K562 (cell line): ENCODE data around the gene TBC1D2. TPM values are rescaled to one million over a fixed set of nuclear protein-coding genes. Genes with fewer than 3 reads are reported as not detected.

Experiments used
- ARID2 ChIP-seq: fragments of 450-650 bp; IDR thresholded peaks from 2 replicates; pipeline ENCODE4 v1.6.1; 2017; ENCODE audit warnings: antibody characterized with exemption, mild to moderate bottlenecking
- ARID4B ChIP-seq: sonication (generic); formaldehyde crosslinking; IDR thresholded peaks from 2 replicates; pipeline ENCODE4 v1.8.0; 2022; ENCODE audit warnings: mild to moderate bottlenecking, missing genetic modification reagents
- CBFA2T3 ChIP-seq: fragments of 450-650 bp; IDR thresholded peaks from 2 replicates; pipeline ENCODE4 v1.6.1; 2017
- GTF2B ChIP-seq: IDR thresholded peaks from 2 replicates; pipeline ENCODE4 v1.6.1; 2011; ENCODE audit not compliant: insufficient read length; ENCODE audit errors: extremely low read depth
- GTF2E2 ChIP-seq: fragments of 200-800 bp; sonication (Bioruptor generic); IDR thresholded peaks from 2 replicates; pipeline ENCODE4 v1.6.1; 2016; ENCODE audit warnings: missing genetic modification characterization, missing compliant biosample characterization
- HIVEP1 ChIP-seq: fragments of 250-450 bp; sonication (Bioruptor Pico); IDR thresholded peaks from 2 replicates; pipeline ENCODE4 v1.4.0; 2020; ENCODE audit warnings: mild to moderate bottlenecking
- KDM5B ChIP-seq: fragments of 200-600 bp; sonication (generic); IDR thresholded peaks from 2 replicates; pipeline ENCODE4 v1.6.1; 2012; ENCODE audit warnings: low read depth, mild to moderate bottlenecking, moderate library complexity, low read length, control low read depth, inconsistent platforms; ENCODE audit not compliant: insufficient replicate concordance
- MCM2 ChIP-seq: fragments of 450-650 bp; IDR thresholded peaks from 2 replicates; pipeline ENCODE4 v1.6.1; 2017; ENCODE audit warnings: low read depth, mild to moderate bottlenecking
- MYNN ChIP-seq, 2 experiments: sonication (generic); formaldehyde crosslinking in 1 of 2; IDR thresholded peaks; 2 replicates each; pipeline versions ENCODE4 v1.5.0 to v1.6.1; 2016 to 2020; ENCODE audit warnings: antibody characterized with exemption in 1 of 2, missing genetic modification reagents in 1 of 2
- SAFB ChIP-seq: fragments of 200-400 bp; formaldehyde crosslinking; IDR thresholded peaks from 2 replicates; pipeline ENCODE4 v1.6.1; 2017; ENCODE audit warnings: low read depth, low read length, borderline replicate concordance
- SAP30 ChIP-seq: fragments of 200-600 bp; sonication (generic); IDR thresholded peaks from 2 replicates; pipeline ENCODE4 v1.6.1; 2012; ENCODE audit warnings: borderline replicate concordance, low read depth, mild to moderate bottlenecking, moderate library complexity, low read length, control low read depth, inconsistent platforms; ENCODE audit not compliant: insufficient read depth, poor library complexity, severe bottlenecking
- SNRNP70 ChIP-seq: fragments of 200-400 bp; formaldehyde crosslinking; optimal IDR thresholded peaks from 2 replicates; pipeline ENCODE3; 2017; ENCODE audit warnings: low read depth, low read length
- SRSF9 ChIP-seq: fragments of 200-400 bp; formaldehyde crosslinking; IDR thresholded peaks from 2 replicates; pipeline ENCODE4 v1.6.1; 2017; ENCODE audit warnings: low read depth, low read length, borderline replicate concordance
- STAT5B ChIP-seq: fragments of 250-450 bp; sonication (Bioruptor Pico); IDR thresholded peaks from 2 replicates; pipeline ENCODE4 v1.8.0; 2021; ENCODE audit warnings: mild to moderate bottlenecking, inconsistent platforms
- TRIM28 ChIP-seq: fragments of 450-650 bp; IDR thresholded peaks from 2 replicates; pipeline ENCODE4 v1.6.1; 2017
- ZBTB5 ChIP-seq: fragments of 450-650 bp; IDR thresholded peaks from 2 replicates; pipeline ENCODE4 v1.6.1; 2017; ENCODE audit warnings: antibody characterized with exemption
- ZFP1 ChIP-seq: fragments of 450-650 bp; formaldehyde crosslinking; IDR thresholded peaks from 2 replicates; pipeline ENCODE4 v1.4.0; 2020; ENCODE audit warnings: mild to moderate bottlenecking, mixed read lengths
- ZNF121 ChIP-seq: sonication (generic); formaldehyde crosslinking; conservative IDR thresholded peaks from 2 replicates; pipeline ENCODE4 v1.8.0; 2022; ENCODE audit warnings: missing genetic modification reagents
- ZNF23 ChIP-seq: fragments of 250-450 bp; sonication (Bioruptor Pico); IDR thresholded peaks from 2 replicates; pipeline ENCODE4 v1.4.0; 2020; ENCODE audit warnings: mild to moderate bottlenecking
- ZNF3 ChIP-seq: fragments of 250-450 bp; sonication (Bioruptor Pico); IDR thresholded peaks from 2 replicates; pipeline ENCODE4 v1.5.0; 2021; ENCODE audit warnings: mild to moderate bottlenecking, moderate library complexity
- ZNF445 ChIP-seq: fragments of 250-450 bp; sonication (Bioruptor Pico); IDR thresholded peaks from 2 replicates; pipeline ENCODE4 v1.4.0; 2020; ENCODE audit warnings: low read depth, mild to moderate bottlenecking, moderate library complexity
- polyA plus RNA-seq, 8 experiments: library from polyadenylated mRNA; depleted of rRNA in 4 of 8; stranded (reverse) in 5 of 8; unstranded in 3 of 8; fragments of >200 nt; fragmentation: Nextera tagmentation in 2 of 8; fragmentation: Illumina TruSeq in 1 of 8; extraction: Ambion mirVana in 2 of 8; extraction: Trizol in 1 of 8; gene quantifications; 2 replicates each; pipeline versions ENCODE4 v1.2.1 to v1.2.3, GENCODE V29; 2011 to 2014; ENCODE audit warnings: inconsistent platforms in 1 of 8, missing spikeins in 1 of 8
- total RNA-seq, 7 experiments: library from RNA; depleted of rRNA in 6 of 7; stranded (reverse); fragments of >200 nt in 6 of 7; fragmentation: Illumina TruSeq in 2 of 7; extraction: Trizol in 2 of 7; gene quantifications; 2 replicates each; pipeline versions ENCODE4 v1.2.1 to v1.2.3, GENCODE V29; 2011 to 2021; ENCODE audit warnings: low replicate concordance in 1 of 7

Gene TBC1D2
- total and polyA plus RNA-seq, 9 of the 15 experiments (the other 6 are each of a cell fraction or from before 2014, with no cell fraction given): 0.10 to 7.0 (median 2.5) TPM

GRCh38 chr9:98182069-98182820 lies 73.2 kb downstream of the TBC1D2 start (continued):
- TF ChIP-seq SRSF9 (no peak), SAFB (no peak), GTF2E2 (0 out of 2 replicates have a peak, but pooled peaks have one; percentile 24), ZBTB5 (no peak), HIVEP1 (CRISPR knock-in tag) (no peak), SAP30 (no peak), KDM5B (no peak), CBFA2T3 (peak; percentile 97), SNRNP70 (no peak), ZNF121 (CRISPR knock-in tag) (no peak), STAT5B (CRISPR knock-in tag) (no peak), ZFP1 (no peak), TRIM28 (no peak; the same call in 1 of the 2 replicates), MYNN (IDR thresholded peaks at IDR 0.05) (0 out of 2 replicates have a peak, but pooled peaks have one; percentile 84), MYNN (CRISPR knock-in tag; IDR thresholded peaks at IDR 0.05) (no peak), MCM2 (no peak), ZNF3 (CRISPR knock-in tag) (no peak), ARID4B (CRISPR knock-in tag) (no peak), ZNF23 (no peak), GTF2B (no peak), ARID2 (peak; percentile 20; the same call in 1 of the 2 replicates), ZNF445 (CRISPR knock-in tag) (no peak)
